GM18861 (cell line): ENCODE results near the gene LRRC43.
"Not testable (repeated sequence)": the region's sequence is repeated elsewhere in the genome, so short reads cannot be mapped to it uniquely, and the experiment has no call there.

ENCODE experiments used
- ATAC-seq: cut with Tn5 transposase; IDR thresholded peaks from one replicate; pipeline ENCODE4 v1.9.1; 2021; ENCODE audit not compliant: unreplicated experiment

Gene LRRC43

DNA sequence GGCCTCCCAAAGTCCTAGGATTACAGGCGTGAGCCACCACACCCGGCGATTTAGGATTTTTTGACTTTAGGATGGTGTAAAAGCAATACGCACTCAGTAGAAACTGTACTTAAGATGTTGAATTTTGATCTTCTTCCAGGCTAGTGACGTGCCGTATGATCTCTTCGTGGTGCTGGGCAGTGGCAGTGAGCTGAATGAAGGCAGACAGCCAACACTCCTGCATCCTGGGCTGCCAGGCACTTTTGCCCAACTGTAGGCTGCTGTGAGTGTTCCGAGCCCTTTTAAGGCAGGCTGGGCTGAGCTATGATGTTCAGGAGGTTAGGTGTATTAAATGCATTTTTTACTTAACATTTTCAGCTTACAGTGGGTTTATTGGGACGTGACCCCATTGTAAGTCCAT, 30.2 kb upstream of the LRRC43 start:
- no peak for ATAC-seq

DNA sequence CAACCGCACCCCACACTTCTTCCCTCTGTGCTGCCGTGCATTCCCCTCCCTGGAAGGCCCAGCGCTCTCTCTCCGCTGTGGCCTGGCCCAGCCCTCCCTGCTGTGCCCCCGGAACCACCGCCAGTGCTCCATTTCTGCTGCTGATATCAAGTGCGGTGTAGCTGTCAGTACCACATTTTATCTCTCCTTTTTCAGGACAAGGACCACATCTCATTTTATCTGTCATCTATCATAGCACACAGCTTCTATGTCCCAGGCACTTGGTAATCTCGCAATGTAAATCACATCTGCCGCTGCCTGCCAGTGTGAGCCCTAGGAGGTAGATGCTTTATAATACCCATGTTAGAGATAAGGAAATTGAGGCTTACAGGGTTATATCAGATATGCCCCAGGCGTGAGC, 27.2 kb upstream of the LRRC43 start:
- ATAC-seq, result no peak

DNA sequence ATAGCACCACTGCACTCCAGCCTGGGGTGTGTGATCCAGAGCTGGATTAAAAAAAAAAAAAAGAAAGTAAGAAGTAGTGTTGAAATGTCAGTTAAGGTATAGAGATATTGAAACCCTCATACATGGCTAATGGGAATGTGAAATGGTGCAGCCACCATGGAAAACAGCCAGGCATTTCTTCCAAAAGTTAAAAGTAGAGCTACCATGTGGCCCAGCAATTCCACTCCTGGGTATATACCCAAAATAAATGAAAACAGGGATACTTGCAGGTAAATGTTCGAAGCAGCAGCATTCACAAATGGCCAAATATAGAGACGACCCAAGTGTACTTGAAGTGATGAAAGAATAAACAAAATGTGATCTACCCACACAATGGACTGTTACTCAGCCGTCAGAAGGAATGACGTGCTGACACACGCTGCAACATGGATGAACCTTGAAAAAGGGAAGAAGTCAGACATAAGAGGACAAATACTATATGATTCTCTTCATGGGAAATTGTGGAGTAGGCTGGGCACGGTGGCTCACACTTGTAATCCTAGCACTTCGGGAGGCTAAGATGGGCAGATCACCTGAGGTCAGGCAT, 24.1 kb upstream of the LRRC43 start:
- ATAC-seq, result no peak

DNA sequence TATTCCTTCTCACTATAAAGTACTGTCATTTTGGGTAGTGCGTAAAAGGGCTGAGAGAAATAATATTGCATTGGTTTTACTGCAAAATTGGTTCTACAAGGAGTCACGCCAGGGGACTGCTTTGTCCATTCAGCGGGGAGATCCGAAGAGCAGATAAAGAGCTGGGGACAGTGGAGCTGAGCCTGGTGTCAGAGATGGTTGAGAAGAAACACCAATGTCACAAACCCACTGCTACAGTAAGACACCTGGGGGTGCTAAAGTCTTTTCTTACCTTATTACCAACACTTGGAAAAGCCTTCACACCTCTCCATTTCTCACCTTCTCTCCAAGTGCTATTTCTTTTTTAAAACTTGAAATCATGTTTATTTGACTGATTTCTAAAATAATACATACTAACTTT, 23.0 kb upstream of the LRRC43 start:
- no peak for ATAC-seq

DNA sequence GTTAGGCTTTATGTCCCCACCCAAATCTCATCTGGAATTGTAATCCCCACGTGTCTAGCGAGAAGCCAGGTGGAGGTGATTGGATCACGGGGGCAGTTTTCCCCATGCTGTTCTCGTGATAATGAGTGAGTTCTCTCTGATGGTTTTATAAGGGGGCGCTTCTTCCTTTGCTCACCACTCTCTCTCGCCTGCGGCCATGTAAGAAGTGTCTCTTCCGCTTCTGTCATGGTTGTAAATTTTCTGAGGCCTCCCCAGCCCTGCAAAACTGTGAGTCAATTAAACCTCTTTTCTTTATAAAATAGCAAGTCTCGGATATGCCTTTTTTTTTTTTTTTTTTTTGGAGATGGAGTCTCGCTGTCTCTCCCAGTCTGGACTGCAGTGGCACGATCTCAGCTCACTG, 22.2 kb upstream of the LRRC43 start:
- ATAC-seq, result no peak

DNA sequence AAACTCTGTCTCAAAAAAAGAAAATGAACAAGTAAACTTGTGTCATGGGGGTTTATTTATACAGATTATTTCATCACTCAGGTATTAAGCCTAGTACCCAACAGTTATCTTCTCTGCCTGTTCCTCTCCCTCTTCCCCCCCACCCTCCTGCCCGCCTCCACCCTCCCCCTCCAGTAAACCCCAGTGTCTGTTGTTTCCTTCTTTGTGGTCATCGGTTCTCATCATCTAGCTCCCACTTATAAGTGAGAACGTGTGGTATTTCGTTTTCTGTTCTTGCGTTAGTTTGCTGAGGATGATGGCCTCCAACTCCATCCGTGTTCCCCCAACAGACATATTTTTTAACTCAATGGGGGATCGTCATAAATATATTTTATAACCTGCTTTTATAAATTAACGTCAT, 21.2 kb upstream of the LRRC43 start:
- ATAC-seq, result no peak

DNA sequence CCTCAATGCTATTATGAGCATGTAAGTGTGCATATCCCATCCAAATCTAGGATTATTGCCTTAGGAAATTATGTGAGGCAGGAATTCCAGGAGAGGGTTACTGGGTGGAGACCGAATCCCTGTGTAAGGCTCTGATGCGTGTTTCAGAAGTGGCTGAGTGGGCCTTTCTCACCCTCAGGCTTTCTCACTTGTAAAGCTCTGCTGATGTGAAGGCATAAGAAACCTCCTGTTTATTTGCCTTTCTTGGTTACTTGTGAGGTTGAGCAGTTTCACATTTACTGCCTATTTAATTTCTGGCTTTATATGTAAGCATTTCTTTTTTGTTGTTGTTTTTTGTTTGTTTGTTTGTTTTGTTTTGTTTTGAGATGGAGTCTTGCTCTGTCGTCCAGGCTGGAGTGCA, 19.9 kb upstream of the LRRC43 start:
- no peak for ATAC-seq

DNA sequence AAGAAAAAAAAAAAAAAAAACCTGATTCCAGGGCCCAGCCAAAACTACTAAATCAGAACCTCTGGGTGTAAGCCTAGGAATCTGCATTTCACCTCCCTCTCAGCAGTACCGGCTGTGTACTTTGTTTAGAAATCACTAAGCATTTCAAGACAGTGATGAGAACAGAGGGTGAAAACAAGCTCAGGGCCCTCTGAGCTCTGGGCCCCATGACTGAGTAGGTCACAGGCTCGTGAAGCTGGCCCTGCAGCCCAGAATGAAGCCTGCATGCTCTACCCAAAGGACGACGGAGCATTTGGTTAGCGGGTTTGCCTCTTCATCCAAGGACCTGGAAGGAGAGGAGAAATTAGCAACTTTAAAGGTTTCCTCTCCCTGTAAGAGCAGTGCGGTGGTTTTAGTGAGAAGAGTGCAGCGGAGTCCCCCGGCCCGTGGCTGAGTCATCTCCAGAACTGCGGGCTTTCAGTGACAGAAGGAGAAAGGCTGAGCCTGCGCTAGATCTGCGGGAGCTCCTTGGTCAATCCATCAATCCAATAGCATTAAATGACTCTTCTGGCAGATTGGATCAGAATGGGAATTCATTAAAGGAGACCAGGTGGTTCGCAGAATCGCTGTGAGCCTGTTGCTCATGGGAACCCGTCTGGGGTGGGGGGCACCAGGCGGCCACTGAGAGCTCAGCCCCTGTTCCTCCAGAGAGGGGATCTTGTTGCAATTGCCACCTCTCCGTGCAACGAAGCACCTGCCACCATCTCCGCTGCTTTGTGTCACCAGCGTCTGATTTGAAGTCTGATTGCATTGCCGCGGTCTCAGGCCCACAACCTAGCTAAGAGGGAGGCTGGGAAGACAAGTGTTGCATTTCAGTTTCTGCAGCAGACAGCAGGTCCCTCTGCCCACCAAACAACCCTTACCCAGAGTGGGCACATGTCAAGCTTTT, 16.2 kb upstream of the LRRC43 start:
- ATAC-seq, result no peak

DNA sequence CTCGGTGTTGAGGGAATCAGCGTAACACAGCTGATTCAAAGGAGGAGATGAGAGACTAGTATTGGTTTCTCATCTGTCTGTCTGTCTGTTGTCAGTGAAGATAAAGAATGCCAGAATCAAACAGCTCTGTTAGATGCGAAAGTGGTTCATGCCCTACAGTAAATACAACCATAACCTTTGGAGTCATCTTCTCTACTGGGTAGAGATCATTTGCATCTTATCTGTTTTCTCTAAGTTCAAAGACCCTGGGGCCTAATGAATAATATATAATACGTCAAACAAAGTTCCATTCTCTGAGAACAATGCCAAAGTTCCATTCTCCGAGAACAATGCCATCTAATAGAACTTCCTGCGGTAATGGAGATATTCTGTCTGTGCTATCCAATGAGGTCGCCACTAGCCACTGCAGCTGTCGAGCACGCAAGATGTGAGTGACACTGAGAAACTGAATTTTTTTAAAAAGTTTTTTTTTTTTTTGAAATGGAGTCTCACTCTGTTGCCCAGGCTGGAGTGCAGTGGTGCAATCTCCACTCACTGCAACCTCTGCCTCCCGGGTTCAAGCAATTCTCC, 15.5 kb upstream of the LRRC43 start:
- ATAC-seq, result no peak

DNA sequence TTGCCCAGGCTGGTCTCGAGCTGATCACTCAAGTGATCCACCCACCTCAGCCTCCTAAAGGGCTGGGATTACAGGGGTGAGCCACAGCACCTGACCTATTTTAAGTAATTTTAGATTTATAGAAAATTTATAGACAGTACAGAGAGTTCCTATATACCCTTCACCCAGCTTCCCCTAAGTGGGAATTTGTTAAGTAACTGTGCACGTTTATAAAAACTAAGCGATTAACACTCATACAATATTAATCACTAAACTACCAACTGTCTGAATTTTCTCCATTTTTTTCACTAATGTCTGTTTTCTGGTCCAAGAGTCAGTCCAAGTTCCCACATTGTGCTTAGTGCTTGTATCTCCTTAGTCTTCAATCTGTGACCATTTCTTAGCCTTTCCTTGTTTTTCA, 14.4 kb upstream of the LRRC43 start:
- no peak for ATAC-seq

DNA sequence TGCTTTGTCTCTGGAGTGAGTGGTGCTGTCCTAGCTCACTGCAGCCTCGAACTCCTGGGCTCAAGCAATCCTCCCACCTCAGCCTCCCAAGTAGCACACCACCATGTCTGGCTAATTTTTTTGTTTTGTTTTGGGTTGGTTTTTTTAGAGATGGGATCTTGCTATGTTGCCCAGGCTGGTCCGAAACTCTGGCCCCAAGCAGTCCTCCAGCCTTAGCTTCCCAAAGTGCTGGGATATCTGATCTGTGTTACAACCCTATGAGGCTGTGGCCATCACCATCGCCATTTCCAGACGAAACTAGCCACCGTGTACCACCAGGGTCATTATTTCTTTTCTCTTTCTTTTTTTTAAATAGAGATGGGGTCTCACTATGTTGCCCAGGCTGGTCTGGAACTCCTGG, 11.5 kb upstream of the LRRC43 start:
- ATAC-seq, result no peak

DNA sequence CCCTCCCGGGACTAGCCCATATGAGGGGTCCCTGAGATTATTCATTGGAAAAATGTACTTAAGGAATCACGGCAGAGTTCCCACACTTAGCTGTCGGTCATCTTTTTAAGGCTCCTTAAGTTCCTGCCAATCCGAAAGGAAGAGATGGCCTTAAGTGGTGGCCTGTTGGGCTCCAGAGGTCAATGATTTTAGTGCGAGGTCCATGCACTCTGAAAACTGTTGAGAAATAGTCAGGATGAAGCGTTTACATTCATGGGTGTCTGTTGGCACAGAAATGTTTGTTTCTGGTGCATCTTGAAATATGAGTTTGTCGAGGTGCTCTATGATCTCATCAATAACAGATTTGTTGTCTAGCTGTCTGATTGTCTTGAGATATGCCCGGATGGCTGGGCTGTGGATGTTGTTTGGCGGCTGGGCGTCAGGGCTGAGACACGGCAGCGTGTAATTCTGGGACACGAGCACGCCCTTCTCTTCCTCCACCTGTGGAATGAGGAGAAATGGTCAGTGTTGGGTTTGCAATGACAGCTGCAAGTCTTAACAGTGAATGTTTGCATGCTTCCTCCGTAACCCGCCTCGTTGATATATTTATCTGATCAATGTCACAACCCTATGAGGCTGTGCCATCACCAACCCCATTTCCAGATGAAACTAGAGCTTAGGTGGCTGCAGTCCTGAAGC, 10.5 kb upstream of the LRRC43 start:
- no peak for ATAC-seq

DNA sequence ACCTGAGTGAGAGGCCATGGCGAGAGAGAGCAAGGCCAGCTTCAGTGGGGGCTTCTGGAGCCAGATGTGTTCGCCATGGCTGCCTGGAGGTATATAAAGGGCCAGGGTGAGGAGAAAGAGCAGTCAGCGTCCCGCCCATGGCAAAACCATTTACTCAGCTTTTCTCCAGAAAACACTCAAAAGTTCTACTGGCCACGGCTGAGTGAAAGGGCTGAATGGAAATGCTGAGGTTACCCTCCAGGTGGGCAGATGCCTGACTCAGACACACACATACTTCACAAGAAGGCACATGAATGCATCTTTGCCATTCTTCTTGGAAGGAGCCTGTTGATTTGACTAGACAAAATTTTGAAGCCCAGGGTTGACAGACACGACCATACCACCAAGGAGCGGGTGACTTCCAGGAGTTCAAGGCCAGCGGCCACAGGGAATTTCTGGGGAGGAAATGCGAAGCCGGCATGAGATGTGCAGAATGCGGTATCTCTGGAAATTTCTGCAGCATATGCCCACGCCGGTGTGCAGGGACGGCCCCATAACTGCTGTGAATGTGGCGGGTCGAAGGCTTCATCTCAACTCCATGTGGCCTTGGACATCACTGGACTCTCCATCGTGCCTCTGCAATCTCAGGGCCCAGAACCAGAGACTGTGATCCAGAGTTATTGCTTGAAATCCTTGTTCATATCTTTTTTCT, 8.6 kb upstream of the LRRC43 start, which contains the start of gene IL31:
Gene IL31, minus strand, starts transcription at position 67 of the 691 bp plus-strand sequence. Its CDS starts 49 bp downstream, at position 18.
- no peak for ATAC-seq

DNA sequence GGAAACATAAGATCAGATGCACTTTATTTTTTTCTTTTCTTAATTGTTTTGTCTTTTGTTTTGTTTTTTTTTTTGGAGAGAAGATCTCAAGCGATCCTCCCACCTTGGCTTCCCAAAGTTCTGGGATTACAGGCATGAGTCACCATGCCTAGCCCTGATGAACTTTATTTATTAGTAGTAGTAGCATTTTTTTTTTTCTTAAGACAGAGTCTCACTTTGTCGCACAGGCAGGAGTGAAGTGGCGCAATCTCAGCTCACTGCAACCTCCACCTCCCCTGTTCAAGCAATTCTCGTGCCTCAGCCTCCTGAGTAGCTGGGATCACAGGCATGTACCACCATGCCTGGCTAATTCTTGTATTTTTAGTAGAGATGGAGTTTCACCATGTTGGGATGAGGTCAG, 6.5 kb upstream of the LRRC43 start:
- ATAC-seq, result not testable (repeated sequence)

DNA sequence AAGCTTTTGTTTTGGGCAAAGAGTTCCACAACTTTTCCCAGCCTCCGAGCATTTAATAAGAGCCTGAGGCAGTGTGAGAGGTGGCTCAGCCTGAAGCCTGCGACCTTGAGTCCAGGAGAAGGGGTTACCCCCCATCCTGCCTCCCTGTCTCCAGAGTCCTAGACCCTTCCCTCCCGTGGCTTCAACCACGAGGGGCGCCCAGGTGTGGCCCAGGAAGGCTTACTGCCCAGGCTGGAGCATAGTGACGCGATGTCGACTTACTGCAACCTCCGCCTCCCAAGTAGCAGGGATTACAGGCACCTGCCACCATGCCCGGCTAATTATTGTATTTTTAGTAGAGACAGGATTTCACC, 641 bp downstream of the LRRC43 start:
- ATAC-seq, result no peak

DNA sequence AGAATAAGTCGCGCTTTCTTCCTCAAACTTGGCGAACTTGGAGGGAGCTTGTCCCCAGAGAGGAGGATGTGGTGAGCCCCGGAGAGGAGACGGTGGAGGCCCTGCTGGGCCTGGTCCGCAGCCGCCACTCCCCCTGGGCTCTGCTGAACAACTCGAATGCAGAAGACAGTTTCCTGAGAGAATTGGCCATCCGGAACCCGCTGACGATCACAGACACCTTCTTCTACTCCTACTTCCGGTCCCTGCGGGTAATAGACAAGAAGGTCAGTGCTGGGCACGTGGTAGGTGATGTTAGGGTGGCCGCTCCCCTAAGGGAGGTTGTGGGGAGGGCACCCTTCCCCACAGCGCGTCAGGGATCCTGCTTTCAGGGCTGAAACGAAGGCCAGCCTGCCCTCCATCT, 1.6 kb downstream of the LRRC43 start:
- no peak for ATAC-seq

DNA sequence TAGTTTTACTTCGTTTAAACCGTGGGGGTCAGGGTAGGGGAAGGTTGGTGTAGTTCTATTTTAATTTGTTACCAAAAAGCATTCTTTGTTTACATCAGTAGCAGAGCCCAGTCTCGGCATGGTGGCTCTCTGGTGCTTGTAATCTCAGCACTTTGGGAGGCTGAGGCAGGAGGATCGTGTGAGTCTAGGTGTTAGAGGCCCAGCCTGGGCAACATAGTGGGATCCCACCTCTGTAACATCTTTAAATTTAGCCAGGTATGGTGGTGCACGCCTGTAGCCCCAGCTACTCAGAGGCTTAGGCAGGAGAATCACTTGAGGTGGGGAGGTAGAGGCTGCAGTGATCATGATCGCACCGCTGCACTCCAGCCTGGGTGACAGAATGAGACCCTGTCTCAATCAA, 2.2 kb downstream of the LRRC43 start:
- no peak for ATAC-seq

DNA sequence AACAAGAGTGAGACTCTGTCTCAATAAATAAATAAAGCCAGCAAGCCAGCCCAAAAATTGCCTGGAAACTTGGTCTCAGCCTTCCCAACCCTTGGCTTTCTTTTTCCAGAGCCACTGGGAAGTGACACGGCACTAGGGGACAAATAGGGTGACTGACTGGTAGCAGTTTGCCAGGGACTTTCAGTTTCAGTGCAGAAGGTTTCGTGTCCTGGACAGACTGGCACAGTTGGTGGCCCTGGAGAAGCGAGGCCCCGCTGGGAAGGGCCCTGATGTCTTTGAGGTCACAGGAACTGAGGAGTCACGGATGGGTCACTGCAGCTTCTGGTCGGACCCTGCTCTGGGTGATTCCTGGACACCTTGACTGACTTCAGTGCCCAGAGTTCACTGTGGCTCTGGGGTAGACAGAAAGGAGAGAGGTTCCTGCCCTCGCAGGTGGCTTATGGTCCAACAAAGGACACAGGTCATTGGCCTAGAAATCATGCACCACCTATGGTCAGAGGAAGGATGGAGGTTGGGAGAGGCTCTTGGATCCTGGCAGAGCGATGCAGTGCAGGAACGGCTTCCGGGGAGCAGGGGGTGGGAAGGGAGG, 2.7 kb downstream of the LRRC43 start:
- no peak for ATAC-seq

DNA sequence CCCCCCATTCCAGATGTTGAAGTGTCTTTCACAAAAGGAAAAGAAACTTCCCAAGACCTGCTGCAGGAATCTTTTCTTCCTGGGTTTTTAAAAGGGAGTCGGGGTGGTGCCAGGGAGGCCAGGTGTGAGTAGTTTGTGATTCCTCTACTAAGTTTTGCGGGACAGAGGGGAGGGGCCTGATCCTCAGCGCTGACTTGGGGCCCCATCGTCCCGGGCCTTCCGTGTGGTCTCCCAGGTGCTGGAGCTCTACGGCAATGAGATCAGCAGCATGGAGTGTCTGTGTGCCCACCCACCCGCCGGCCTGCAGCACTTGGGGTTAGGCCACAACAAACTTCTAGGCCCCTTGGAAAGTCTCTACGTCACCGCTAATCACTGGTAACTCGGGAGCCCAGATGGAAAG, 4.5 kb downstream of the LRRC43 start:
- ATAC-seq, result no peak

DNA sequence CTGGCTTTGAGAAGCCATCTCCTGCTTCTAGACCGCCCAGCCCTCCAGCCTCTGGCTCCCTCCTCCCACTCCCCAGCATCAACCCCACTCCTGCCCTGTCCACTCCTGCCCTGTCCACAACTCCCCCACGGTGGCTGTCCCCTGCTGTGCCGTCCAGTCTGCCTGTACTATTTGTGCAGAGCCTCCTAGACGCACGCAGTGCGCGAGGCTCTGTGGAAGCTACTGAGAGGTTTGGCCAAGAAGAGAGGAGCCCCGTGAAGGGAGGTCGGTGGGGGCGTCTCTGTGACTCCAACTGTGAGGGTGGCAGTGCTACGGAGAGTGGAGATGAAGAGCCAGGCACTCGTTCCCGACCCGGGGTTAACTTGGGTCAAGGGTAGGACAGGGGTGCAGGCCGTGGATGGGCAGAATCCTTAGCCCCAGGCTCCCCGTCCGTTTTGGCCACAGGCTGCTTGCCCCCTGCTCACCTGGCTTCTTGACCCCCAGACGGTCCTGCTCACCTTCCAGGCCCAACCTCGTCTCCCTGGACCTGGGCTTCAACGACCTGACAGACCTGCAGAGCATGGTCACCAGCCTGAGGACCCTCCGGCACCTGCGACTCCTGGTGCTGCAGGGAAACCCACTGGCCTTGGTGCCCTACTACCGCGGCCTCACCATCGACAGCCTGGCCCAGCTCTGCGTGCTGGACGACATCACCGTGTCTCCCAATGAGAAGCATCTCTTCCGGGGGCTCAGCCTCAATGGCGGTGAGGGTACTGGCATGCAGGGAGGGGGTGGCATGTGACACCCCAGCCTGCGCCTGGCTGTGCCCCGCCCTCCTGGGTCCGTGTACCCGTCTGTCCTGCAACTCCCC, 6.9 kb downstream of the LRRC43 start:
- ATAC-seq, result no peak
